ENCODE data around the gene RP9.
"Not testable (repeated sequence)": the region's sequence is repeated elsewhere in the genome, so short reads cannot be mapped to it uniquely, and the experiment has no call there.

Gene RP9

GRCh38 chr7:33100770-33101169 is 8.4 kb downstream of the RP9 start:
- no peak for DNase-seq

- no peak for DNase-seq
These were observed 9.9 kb downstream of the RP9 start for GRCh38 chr7:33099154-33099940.

- not testable (repeated sequence) for DNase-seq
These were observed 14.4 kb downstream of the RP9 start for GRCh38 chr7:33094745-33095275.

GRCh38 chr7:33093266-33093665 is 15.9 kb downstream of the RP9 start:
- no peak for DNase-seq

- no peak for DNase-seq
These were observed 17.5 kb downstream of the RP9 start for GRCh38 chr7:33091641-33092191.

GRCh38 chr7:33091111-33091531 is 18.1 kb downstream of the RP9 start:
- peak; percentile 52 for DNase-seq

- no peak for DNase-seq
These were observed 20.1 kb downstream of the RP9 start for GRCh38 chr7:33089142-33089541.

GRCh38 chr7:33087858-33088257 is 21.3 kb downstream of the RP9 start:
- DNase-seq, result no peak

GRCh38 chr7:33087356-33087755 is 21.8 kb downstream of the RP9 start:
- DNase-seq, result no peak

- DNase-seq, result no peak
These were observed 29.2 kb downstream of the RP9 start for GRCh38 chr7:33079763-33080690.

- no peak for DNase-seq
These were observed 30.1 kb downstream of the RP9 start for GRCh38 chr7:33079096-33079495.

- DNase-seq, result no peak
These were observed 32.5 kb downstream of the RP9 start for GRCh38 chr7:33076737-33077136.

- DNase-seq, result no peak
These were observed 33.2 kb downstream of the RP9 start for GRCh38 chr7:33075818-33076518.

- no peak for DNase-seq
These were observed 36.0 kb downstream of the RP9 start for GRCh38 chr7:33073243-33073642.

- DNase-seq, result peak; percentile 78
These were observed 36.7 kb downstream of the RP9 start for GRCh38 chr7:33072471-33072870.

- DNase-seq, result no peak
These were observed 38.4 kb downstream of the RP9 start for GRCh38 chr7:33070831-33071230.

GRCh38 chr7:33070277-33070676 is 38.9 kb downstream of the RP9 start:
- no peak for DNase-seq

- DNase-seq, result no peak
These were observed 41.3 kb downstream of the RP9 start for GRCh38 chr7:33067921-33068320.

GRCh38 chr7:33066771-33067170 is 42.4 kb downstream of the RP9 start:
- DNase-seq, result no peak

- no peak for DNase-seq
These were observed 43.2 kb downstream of the RP9 start for GRCh38 chr7:33065981-33066380.

GRCh38 chr7:33062782-33063443 is 46.3 kb downstream of the RP9 start:
- peak; percentile 97 for DNase-seq

All from fibroblast of skin of right biceps (primary cell).